ENCODE results near the gene COL4A2. TPM values are rescaled to one million over a fixed set of nuclear protein-coding genes. Genes with fewer than 3 reads are reported as not detected.

Gene COL4A2
- total and polyA plus RNA-seq, 12 donors, result 70.9 to 1,589 (median 171) TPM

- no peaks in the 10 kb centered on the region for H3K36me3 ChIP-seq (replicated peaks in 1 of 2)
- H3K27me3 ChIP-seq, result no peaks in the 10 kb centered on the region
- WGBS, 4 donors, result 58 to 66% (median 60%) methylated on average over 3 of the region's 3 CpGs
- TF ChIP-seq CTCF (IDR thresholded peaks at IDR 0.05), result no peak
- no peak for TF ChIP-seq POLR2A (IDR thresholded peaks at IDR 0.05)
- H3K9me3 ChIP-seq (replicated peaks in 1 of 3), result no peaks in the 10 kb centered on the region
- DNase-seq, result peak in 1 of 7 donors; percentile 49
- peaks cover 0 to 36% of the 10 kb centered on the region in 2 donors for H3K4me1 ChIP-seq (replicated peaks in 1 of 2)
- no peak overlapping the region for H3K4me3 ChIP-seq
- H3K27ac ChIP-seq, result peak overlapping the region in 3 of 5 donors; percentile 18 to 61 (median 52)
- intact Hi-C loops (cut with DNase I), result no loop called here
Observed at GRCh38 chr13:110400786-110401533, 93.9 kb downstream of the COL4A2 start.

GRCh38 chr13:110402299-110403069 is 95.4 kb downstream of the COL4A2 start:
- Histone ChIP-seq H3K36me3 (replicated peaks in 1 of 2) (no peaks in the 10 kb centered on the region), H3K4me1 (replicated peaks in 1 of 2) (peaks cover 0 to 25% of the 10 kb centered on the region in 2 donors), H3K27ac (peak overlapping the region in 1 of 5 donors; percentile 61), H3K27me3 (no peaks in the 10 kb centered on the region), H3K4me3 (no peak overlapping the region), H3K9me3 (replicated peaks in 1 of 3) (no peaks in the 10 kb centered on the region)
- DNase-seq, result peak in 1 of 7 donors; percentile 46
- WGBS, 4 donors, result 86 to 91% (median 90%) methylated on average over 6 to 9 of the region's 9 CpGs
- TF ChIP-seq CTCF (IDR thresholded peaks at IDR 0.05), result no peak
- TF ChIP-seq POLR2A (IDR thresholded peaks at IDR 0.05), result no peak
- intact Hi-C loops (cut with DNase I), result no loop called here

- Histone ChIP-seq H3K36me3 (replicated peaks in 1 of 2) (no peaks in the 10 kb centered on the region), H3K27me3 (no peaks in the 10 kb centered on the region), H3K4me3 (no peak overlapping the region), H3K9me3 (replicated peaks in 1 of 3) (no peaks in the 10 kb centered on the region), H3K4me1 (replicated peaks in 1 of 2) (peaks cover 0 to 19% of the 10 kb centered on the region in 2 donors), H3K27ac (no peak overlapping the region)
- intact Hi-C loops (cut with DNase I), result no loop called here
- DNase-seq, result no peak
- WGBS, 4 donors, result 85 to 94% (median 89%) methylated on average over 1 of the region's 1 CpG
- no peak for TF ChIP-seq CTCF (IDR thresholded peaks at IDR 0.05)
- TF ChIP-seq POLR2A (IDR thresholded peaks at IDR 0.05), result no peak
Observed at GRCh38 chr13:110403315-110403714, 96.2 kb downstream of the COL4A2 start.

GRCh38 chr13:110403721-110404120 is 96.6 kb downstream of the COL4A2 start:
- no peak for DNase-seq
- TF ChIP-seq CTCF (IDR thresholded peaks at IDR 0.05) (no peak), POLR2A (IDR thresholded peaks at IDR 0.05) (no peak)
- H3K27ac ChIP-seq, result no peak overlapping the region
- H3K4me3 ChIP-seq, result no peak overlapping the region
- H3K36me3 ChIP-seq (replicated peaks in 1 of 2), result no peaks in the 10 kb centered on the region
- no peaks in the 10 kb centered on the region for H3K9me3 ChIP-seq (replicated peaks in 1 of 3)
- intact Hi-C loops (cut with DNase I), result no loop called here
- H3K27me3 ChIP-seq, result no peaks in the 10 kb centered on the region
- peaks cover 0 to 15% of the 10 kb centered on the region in 2 donors for H3K4me1 ChIP-seq (replicated peaks in 1 of 2)
- 50 to 71% (median 63%) methylated on average over 2 of the region's 2 CpGs for WGBS, 4 donors
